LNCAP (cell line): Measurements from ENCODE around the gene BATF.

Experiments
- CTCF ChIP-seq: fragments of 450-650 bp; IDR thresholded peaks from 2 replicates; pipeline ENCODE4 v1.5.1; 2017; ENCODE audit warnings: mild to moderate bottlenecking

Gene BATF

DNA sequence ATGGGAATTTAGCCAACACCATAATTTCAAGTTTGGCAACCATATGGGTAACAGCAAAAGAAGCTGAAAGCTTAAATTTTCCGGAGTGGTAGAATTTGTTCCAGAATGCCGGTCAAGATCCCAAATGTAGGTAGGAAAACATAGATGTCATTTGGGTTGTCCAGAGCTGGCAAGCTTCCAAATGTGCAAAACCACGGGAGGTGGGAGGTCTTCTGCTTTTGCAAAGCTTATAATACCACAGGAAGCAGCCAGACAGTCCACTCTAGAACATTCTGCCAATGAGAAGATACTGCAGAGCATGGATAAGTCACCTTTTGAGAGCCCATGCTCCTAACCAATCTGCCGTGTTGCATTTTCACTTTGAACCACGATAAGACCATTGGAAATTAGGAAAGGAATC lies 26.4 kb upstream of the BATF start:
- no peak for TF ChIP-seq CTCF

GRCh38 chr14:75496755-75497154 lies 25.5 kb upstream of the BATF start:
- TF ChIP-seq CTCF: no peak

GRCh38 chr14:75497191-75497590 lies 25.1 kb upstream of the BATF start:
- no peak for TF ChIP-seq CTCF

- TF ChIP-seq CTCF: no peak
Observed at GRCh38 chr14:75497701-75498100, 24.6 kb upstream of the BATF start.

DNA sequence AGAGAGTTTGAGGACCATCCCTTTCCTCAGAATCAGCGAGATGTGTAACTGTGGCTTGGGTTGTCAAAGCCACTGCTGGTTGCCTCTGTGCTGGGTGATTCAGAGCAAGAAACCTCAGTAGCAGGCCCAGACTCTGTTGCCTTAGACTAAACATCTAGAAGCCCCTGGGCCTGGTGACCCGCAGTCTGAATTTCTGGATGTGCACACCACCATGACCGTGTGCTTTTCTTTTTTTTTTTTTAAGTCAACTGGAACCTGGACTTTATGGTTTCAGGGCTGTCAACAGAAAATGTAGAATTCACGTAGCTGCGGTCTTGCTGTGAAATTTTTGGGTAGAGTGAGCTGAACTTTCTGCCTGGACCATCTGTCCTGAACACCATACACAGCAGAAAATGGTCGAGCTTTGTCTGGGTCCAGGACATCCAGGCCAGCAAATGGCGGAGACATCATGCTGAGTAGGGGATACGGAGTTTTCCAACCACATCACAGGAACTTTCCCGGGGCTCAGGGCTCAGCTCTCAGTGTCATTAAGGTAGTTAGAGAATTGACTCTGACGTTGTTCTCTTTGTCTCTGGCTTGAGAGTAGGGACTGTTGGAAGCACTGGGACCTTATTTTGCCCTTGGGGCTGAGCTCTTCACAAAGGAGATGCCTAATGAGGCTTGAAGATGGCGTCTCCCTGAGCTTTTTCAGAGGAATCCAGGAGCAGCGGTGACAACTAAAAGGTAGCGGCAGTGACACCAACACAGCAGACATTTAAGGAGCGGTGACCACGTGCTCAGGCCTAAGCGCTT lies 23.0 kb upstream of the BATF start:
- no peak for TF ChIP-seq CTCF

DNA sequence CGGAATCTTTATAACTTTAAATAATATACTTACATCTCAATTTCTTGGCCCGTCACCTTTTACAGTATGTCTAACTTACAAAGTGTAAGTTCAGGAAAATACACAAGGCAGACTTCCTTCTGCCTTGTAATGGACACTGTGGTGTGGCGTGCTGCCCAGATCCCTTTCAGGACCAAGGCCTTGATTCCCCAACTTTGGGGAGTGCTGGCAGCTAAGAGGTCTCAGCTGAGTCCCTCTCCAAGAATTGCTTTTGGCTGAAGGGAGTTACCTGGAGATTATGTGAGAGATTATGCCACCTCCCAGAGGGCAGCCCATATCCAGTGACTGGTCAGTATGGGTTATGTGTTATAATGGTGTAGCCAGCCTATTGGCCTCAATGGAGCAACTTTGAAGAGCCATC lies 21.2 kb upstream of the BATF start:
- no peak for TF ChIP-seq CTCF

GRCh38 chr14:75504411-75504810 lies 17.9 kb upstream of the BATF start:
- TF ChIP-seq CTCF: no peak

- no peak for TF ChIP-seq CTCF
Observed at GRCh38 chr14:75506930-75507329, 15.3 kb upstream of the BATF start.
